ENCODE results near the gene ATP8A2.

DNA sequence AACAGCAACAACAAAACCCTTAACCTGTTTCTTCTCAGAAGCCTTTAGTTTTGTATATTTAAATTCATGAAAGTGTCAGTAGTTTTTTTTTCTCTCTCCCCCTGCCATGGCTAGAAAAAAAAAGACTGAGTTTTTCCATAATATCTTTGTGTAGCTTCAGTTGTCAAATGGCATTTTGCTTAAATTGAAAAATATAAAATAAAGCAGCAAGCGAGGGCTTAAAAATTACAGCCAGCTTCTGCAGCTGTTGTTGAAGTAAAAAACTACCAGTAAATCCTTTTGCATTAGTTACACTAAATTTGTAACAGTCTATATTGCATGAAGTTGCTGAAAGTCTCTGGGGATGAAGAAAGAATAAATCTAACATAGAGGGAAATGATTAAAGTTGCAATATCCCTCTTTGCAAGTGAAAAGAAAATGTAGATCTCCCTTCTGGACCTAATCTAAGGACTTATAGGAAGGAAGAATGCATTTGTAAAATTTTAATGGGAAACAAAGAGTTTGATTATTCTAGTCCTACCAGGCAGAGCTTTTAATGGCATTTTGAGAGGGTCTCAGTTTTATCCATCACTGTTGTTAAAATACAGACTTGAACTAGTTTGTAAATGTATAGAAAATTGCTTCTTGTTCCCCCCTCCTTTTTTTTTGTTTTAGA, 215.7 kb downstream of the ATP8A2 start:
- TF ChIP-seq SRF (IDR thresholded peaks at IDR 0.05; ENCODE audit: low read depth in 2 of 2, low read length in 2 of 2) (no peak), NFYB (IDR thresholded peaks at IDR 0.05; ENCODE audit: insufficient read depth, low read depth, low read length) (no peak), YY1 (IDR thresholded peaks at IDR 0.05; ENCODE audit: low read depth, low read length) (no peak), EZH2 (IDR thresholded peaks at IDR 0.05; ENCODE audit: borderline replicate concordance, control insufficient read depth, low read depth, low read length) (no peak), FOXK2 (IDR thresholded peaks at IDR 0.05) (no peak), NFIC (IDR thresholded peaks at IDR 0.05; ENCODE audit: low read depth, low read length) (no peak), CREB1 (IDR thresholded peaks at IDR 0.05; ENCODE audit: low read depth) (no peak), ZZZ3 (IDR thresholded peaks at IDR 0.05; ENCODE audit: control insufficient read depth, insufficient read length, low read depth) (no peak), ZNF274 (IDR thresholded peaks at IDR 0.05; ENCODE audit: insufficient read depth, insufficient read length) (no peak), MYC (IDR thresholded peaks at IDR 0.05; ENCODE audit: insufficient read depth, insufficient read length, insufficient replicate concordance, low read length, severe bottlenecking) (no peak)
- TF ChIP-seq, protein P1, sequence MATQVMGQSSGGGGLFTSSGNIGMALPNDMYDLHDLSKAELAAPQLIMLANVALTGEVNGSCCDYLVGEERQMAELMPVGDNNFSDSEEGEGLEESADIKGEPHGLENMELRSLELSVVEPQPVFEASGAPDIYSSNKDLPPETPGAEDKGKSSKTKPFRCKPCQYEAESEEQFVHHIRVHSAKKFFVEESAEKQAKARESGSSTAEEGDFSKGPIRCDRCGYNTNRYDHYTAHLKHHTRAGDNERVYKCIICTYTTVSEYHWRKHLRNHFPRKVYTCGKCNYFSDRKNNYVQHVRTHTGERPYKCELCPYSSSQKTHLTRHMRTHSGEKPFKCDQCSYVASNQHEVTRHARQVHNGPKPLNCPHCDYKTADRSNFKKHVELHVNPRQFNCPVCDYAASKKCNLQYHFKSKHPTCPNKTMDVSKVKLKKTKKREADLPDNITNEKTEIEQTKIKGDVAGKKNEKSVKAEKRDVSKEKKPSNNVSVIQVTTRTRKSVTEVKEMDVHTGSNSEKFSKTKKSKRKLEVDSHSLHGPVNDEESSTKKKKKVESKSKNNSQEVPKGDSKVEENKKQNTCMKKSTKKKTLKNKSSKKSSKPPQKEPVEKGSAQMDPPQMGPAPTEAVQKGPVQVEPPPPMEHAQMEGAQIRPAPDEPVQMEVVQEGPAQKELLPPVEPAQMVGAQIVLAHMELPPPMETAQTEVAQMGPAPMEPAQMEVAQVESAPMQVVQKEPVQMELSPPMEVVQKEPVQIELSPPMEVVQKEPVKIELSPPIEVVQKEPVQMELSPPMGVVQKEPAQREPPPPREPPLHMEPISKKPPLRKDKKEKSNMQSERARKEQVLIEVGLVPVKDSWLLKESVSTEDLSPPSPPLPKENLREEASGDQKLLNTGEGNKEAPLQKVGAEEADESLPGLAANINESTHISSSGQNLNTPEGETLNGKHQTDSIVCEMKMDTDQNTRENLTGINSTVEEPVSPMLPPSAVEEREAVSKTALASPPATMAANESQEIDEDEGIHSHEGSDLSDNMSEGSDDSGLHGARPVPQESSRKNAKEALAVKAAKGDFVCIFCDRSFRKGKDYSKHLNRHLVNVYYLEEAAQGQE (IDR thresholded peaks at IDR 0.05; ENCODE audit: low read depth, low read length) = no peak
- TF ChIP-seq, protein P2, sequence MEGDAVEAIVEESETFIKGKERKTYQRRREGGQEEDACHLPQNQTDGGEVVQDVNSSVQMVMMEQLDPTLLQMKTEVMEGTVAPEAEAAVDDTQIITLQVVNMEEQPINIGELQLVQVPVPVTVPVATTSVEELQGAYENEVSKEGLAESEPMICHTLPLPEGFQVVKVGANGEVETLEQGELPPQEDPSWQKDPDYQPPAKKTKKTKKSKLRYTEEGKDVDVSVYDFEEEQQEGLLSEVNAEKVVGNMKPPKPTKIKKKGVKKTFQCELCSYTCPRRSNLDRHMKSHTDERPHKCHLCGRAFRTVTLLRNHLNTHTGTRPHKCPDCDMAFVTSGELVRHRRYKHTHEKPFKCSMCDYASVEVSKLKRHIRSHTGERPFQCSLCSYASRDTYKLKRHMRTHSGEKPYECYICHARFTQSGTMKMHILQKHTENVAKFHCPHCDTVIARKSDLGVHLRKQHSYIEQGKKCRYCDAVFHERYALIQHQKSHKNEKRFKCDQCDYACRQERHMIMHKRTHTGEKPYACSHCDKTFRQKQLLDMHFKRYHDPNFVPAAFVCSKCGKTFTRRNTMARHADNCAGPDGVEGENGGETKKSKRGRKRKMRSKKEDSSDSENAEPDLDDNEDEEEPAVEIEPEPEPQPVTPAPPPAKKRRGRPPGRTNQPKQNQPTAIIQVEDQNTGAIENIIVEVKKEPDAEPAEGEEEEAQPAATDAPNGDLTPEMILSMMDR (IDR thresholded peaks at IDR 0.05 in 2 of 3, conservative IDR thresholded peaks at IDR 0.05 in 1 of 3; ENCODE audit: control insufficient read depth in 2 of 3, extremely low read depth in 1 of 3, insufficient read depth in 1 of 3, low read depth in 3 of 3, low read length in 3 of 3) = no peak
- TF ChIP-seq, protein P3, sequence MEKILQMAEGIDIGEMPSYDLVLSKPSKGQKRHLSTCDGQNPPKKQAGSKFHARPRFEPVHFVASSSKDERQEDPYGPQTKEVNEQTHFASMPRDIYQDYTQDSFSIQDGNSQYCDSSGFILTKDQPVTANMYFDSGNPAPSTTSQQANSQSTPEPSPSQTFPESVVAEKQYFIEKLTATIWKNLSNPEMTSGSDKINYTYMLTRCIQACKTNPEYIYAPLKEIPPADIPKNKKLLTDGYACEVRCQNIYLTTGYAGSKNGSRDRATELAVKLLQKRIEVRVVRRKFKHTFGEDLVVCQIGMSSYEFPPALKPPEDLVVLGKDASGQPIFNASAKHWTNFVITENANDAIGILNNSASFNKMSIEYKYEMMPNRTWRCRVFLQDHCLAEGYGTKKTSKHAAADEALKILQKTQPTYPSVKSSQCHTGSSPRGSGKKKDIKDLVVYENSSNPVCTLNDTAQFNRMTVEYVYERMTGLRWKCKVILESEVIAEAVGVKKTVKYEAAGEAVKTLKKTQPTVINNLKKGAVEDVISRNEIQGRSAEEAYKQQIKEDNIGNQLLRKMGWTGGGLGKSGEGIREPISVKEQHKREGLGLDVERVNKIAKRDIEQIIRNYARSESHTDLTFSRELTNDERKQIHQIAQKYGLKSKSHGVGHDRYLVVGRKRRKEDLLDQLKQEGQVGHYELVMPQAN (conservative IDR thresholded peaks at IDR 0.05) = no peak

All from GM12878 (cell line).